IPS-18a (cell line): ENCODE data around the gene LRP1B.

Source experiments
- H3K27ac ChIP-seq: one replicate; pipeline ENCODE4 v1.5.1; 2013; ENCODE audit warnings: low read length
- H3K27me3 ChIP-seq: one replicate; pipeline ENCODE4 v1.6.1; 2013; ENCODE audit warnings: mild to moderate bottlenecking, low read length; ENCODE audit not compliant: control insufficient read depth, insufficient read depth
- H3K36me3 ChIP-seq: one replicate; pipeline ENCODE4 v1.6.1; 2013; ENCODE audit warnings: low read depth, low read length; ENCODE audit not compliant: control insufficient read depth
- H3K4me1 ChIP-seq: one replicate; pipeline ENCODE4 v1.6.1; 2013; ENCODE audit warnings: low read depth, low read length; ENCODE audit not compliant: control insufficient read depth
- H3K4me3 ChIP-seq: one replicate; pipeline ENCODE4 v1.5.1; 2013; ENCODE audit warnings: low read length
- H3K9ac ChIP-seq: one replicate; pipeline ENCODE4 v1.6.1; 2013; ENCODE audit warnings: mild to moderate bottlenecking, low read length, moderate library complexity
- H3K9me3 ChIP-seq: one replicate; pipeline ENCODE4 v1.6.1; 2013; ENCODE audit warnings: low read depth, low read length; ENCODE audit not compliant: control insufficient read depth

The LRP1B gene

GRCh38 chr2:141652308-141652707 is 478.5 kb downstream of the LRP1B start:
- Histone ChIP-seq H3K27ac (no peak overlapping the region), H3K4me3 (no peak overlapping the region), H3K36me3 (no peaks in the 10 kb centered on the region), H3K4me1 (no peaks in the 10 kb centered on the region), H3K9me3 (no peaks in the 10 kb centered on the region), H3K9ac (no peak overlapping the region), H3K27me3 (no peaks in the 10 kb centered on the region)

DNA sequence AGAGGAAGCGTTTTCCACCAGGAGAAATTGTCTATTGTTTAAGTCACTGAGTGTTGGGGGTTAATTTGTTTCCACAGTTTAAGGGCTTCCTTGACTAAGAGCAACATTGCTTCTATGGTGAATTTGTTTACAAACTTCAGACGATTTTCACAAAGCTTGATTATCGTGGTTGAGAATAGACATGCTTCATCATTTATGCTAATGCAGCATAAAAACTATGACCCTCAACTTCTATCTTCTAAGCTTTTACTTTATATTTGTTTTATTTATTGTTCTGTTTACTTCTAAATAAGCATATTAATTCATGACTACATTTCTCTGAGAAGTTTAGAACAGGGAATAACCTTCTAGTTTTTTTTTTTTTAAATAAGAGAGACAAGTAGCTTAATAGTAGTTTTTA is 483.5 kb downstream of the LRP1B start:
- Histone ChIP-seq H3K9me3 (no peaks in the 10 kb centered on the region), H3K27ac (no peak overlapping the region), H3K36me3 (no peaks in the 10 kb centered on the region), H3K4me3 (no peak overlapping the region), H3K27me3 (no peaks in the 10 kb centered on the region), H3K4me1 (no peaks in the 10 kb centered on the region), H3K9ac (no peak overlapping the region)

DNA sequence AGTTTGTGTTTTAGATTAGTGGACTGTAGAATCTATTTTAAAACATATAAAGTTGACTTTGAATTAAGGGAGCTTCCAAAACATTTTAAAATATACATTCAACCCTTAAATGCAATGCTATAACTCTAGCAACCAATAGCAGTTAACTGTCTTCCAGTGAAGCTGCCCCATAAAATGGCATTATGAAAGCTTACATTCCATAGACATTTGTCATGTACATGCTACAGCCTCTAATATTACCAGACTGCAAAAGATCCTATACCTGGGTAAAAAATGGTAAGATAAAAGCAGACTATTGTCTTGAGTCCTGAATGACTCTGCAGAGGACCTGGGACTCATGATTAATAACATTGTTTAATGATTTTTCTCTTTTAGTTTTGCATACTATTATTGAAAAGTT is 489.4 kb downstream of the LRP1B start:
- Histone ChIP-seq H3K27ac (no peak overlapping the region), H3K27me3 (no peaks in the 10 kb centered on the region), H3K9me3 (no peaks in the 10 kb centered on the region), H3K36me3 (no peaks in the 10 kb centered on the region), H3K4me1 (no peaks in the 10 kb centered on the region), H3K9ac (no peak overlapping the region), H3K4me3 (no peak overlapping the region)

GRCh38 chr2:141639809-141640208 is 491.0 kb downstream of the LRP1B start:
- Histone ChIP-seq H3K27me3 (no peaks in the 10 kb centered on the region), H3K36me3 (no peaks in the 10 kb centered on the region), H3K4me1 (no peaks in the 10 kb centered on the region), H3K9ac (no peak overlapping the region), H3K27ac (no peak overlapping the region), H3K4me3 (no peak overlapping the region), H3K9me3 (no peaks in the 10 kb centered on the region)

DNA sequence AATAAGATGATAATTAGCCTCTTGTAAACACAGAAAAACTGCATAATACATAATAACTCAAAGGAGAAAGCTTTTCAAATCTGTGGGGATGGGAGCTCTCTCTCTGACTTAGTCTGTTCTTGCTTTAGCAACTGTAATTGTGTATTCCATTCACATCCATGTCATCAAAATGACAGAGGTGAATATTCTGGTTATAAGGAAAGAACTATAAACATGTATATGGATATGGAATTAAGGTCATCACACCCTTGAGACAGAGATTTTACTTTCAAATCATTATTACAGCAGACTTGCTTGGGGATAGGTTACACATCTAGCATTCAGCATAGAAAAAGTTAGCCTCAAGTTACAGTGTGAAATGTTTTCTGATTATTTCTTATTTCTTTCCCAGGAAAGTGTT is 497.7 kb downstream of the LRP1B start:
- Histone ChIP-seq H3K27me3 (no peaks in the 10 kb centered on the region), H3K9ac (no peak overlapping the region), H3K36me3 (no peaks in the 10 kb centered on the region), H3K4me3 (no peak overlapping the region), H3K27ac (no peak overlapping the region), H3K4me1 (no peaks in the 10 kb centered on the region), H3K9me3 (no peaks in the 10 kb centered on the region)

- H3K4me3 ChIP-seq, result no peak overlapping the region
- no peaks in the 10 kb centered on the region for H3K4me1 ChIP-seq
- no peak overlapping the region for H3K27ac ChIP-seq
- H3K9me3 ChIP-seq, result no peaks in the 10 kb centered on the region
- no peak overlapping the region for H3K9ac ChIP-seq
- no peaks in the 10 kb centered on the region for H3K27me3 ChIP-seq
- H3K36me3 ChIP-seq, result no peaks in the 10 kb centered on the region
These were observed 500.3 kb downstream of the LRP1B start for GRCh38 chr2:141630407-141630930.

- H3K9me3 ChIP-seq, result no peaks in the 10 kb centered on the region
- H3K27me3 ChIP-seq, result no peaks in the 10 kb centered on the region
- no peak overlapping the region for H3K4me3 ChIP-seq
- no peak overlapping the region for H3K9ac ChIP-seq
- no peak overlapping the region for H3K27ac ChIP-seq
- no peaks in the 10 kb centered on the region for H3K36me3 ChIP-seq
- no peaks in the 10 kb centered on the region for H3K4me1 ChIP-seq
These were observed 510.4 kb downstream of the LRP1B start for GRCh38 chr2:141620372-141620771.

GRCh38 chr2:141618457-141618856 is 512.4 kb downstream of the LRP1B start:
- Histone ChIP-seq H3K27ac (no peak overlapping the region), H3K9me3 (no peaks in the 10 kb centered on the region), H3K4me3 (no peak overlapping the region), H3K36me3 (no peaks in the 10 kb centered on the region), H3K4me1 (no peaks in the 10 kb centered on the region), H3K9ac (no peak overlapping the region), H3K27me3 (no peaks in the 10 kb centered on the region)

DNA sequence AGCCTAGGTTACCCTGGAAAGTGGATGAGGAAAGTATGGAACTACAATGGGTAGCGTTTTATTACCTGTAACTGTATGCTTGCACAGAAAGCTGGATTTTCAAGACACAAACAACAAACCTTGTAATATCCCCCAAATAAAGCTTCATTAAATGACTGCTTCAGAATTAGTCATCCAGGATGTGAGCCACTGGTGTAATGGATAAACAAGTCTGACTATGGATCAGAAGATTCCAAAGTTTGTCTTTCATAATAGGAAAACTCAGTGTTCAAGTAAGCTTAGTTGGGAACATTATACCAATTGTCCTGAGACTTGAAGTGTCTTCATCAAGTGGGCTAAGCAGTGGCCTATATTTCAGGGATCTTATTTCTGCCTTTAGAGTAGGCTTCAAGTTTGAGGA is 518.8 kb downstream of the LRP1B start:
- H3K27me3 ChIP-seq, result no peaks in the 10 kb centered on the region
- peak overlapping the region; percentile 12 for H3K9ac ChIP-seq
- H3K9me3 ChIP-seq, result no peaks in the 10 kb centered on the region
- H3K4me3 ChIP-seq, result peak overlapping the region; percentile 44
- H3K4me1 ChIP-seq, result peaks cover 28% of the 10 kb centered on the region
- H3K36me3 ChIP-seq, result no peaks in the 10 kb centered on the region
- peak overlapping the region; percentile 63 for H3K27ac ChIP-seq

DNA sequence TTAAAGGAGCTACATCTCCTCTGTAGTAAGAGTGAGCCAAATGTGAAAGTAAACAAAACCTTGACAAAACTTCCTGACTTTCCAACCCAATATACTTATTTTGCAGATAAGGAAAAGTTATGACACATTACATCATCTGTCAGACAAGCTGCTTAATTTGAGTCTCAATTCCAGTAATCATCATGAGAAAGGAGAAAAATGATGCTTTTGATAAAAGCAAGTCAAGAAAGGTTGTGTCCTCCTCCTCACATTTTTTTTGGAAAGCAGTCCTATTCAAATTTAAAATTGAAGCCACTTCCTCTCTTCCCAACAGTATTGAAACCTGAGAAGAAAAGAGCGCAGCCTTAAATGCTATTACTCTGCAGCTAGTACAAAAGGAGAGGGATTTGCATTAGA is 519.6 kb downstream of the LRP1B start:
- no peaks in the 10 kb centered on the region for H3K36me3 ChIP-seq
- no peaks in the 10 kb centered on the region for H3K27me3 ChIP-seq
- peak overlapping the region; percentile 44 for H3K4me3 ChIP-seq
- peak overlapping the region; percentile 42 for H3K9ac ChIP-seq
- H3K4me1 ChIP-seq, result peaks cover 28% of the 10 kb centered on the region
- no peaks in the 10 kb centered on the region for H3K9me3 ChIP-seq
- H3K27ac ChIP-seq, result peak overlapping the region; percentile 63

- Histone ChIP-seq H3K4me3 (peak overlapping the region; percentile 44), H3K27ac (peak overlapping the region; percentile 63), H3K27me3 (no peaks in the 10 kb centered on the region), H3K4me1 (peaks cover 28% of the 10 kb centered on the region), H3K9ac (peak overlapping the region; percentile 42), H3K36me3 (no peaks in the 10 kb centered on the region), H3K9me3 (no peaks in the 10 kb centered on the region)
These were observed 520.1 kb downstream of the LRP1B start for GRCh38 chr2:141610564-141611175.

GRCh38 chr2:141605163-141605562 is 525.7 kb downstream of the LRP1B start:
- H3K27me3 ChIP-seq, result no peaks in the 10 kb centered on the region
- no peaks in the 10 kb centered on the region for H3K9me3 ChIP-seq
- peaks cover 9% of the 10 kb centered on the region for H3K4me1 ChIP-seq
- no peak overlapping the region for H3K27ac ChIP-seq
- H3K9ac ChIP-seq, result no peak overlapping the region
- no peak overlapping the region for H3K4me3 ChIP-seq
- H3K36me3 ChIP-seq, result no peaks in the 10 kb centered on the region
